ENCODE results near the gene LECT2.

- TF ChIP-seq CTCF (conservative IDR thresholded peaks at IDR 0.05): no peak
- TF ChIP-seq ZFX (IDR thresholded peaks at IDR 0.05): no peak
Measured at GRCh38 chr5:135993335-135993879, 38.6 kb upstream of the LECT2 start.

Data from C4-2B (cell line).